Measurements from ENCODE around the gene NFS1.

The NFS1 gene

GRCh38 chr20:35661908-35662307 is 37.2 kb downstream of the NFS1 start:
- no peak overlapping the region for H3K4me3 ChIP-seq (ENCODE audit: low read depth, low read length)
- TF ChIP-seq CTCF (IDR thresholded peaks at IDR 0.05; ENCODE audit: borderline replicate concordance, insufficient read depth, low read depth, low read length), result no peak

GRCh38 chr20:35661053-35661452 is 38.1 kb downstream of the NFS1 start:
- no peak overlapping the region for H3K4me3 ChIP-seq (ENCODE audit: low read depth, low read length)
- no peak for TF ChIP-seq CTCF (IDR thresholded peaks at IDR 0.05; ENCODE audit: borderline replicate concordance, insufficient read depth, low read depth, low read length)

GRCh38 chr20:35660122-35660937 is 38.8 kb downstream of the NFS1 start:
- no peak for TF ChIP-seq CTCF (IDR thresholded peaks at IDR 0.05; ENCODE audit: borderline replicate concordance, insufficient read depth, low read depth, low read length)
- H3K4me3 ChIP-seq (ENCODE audit: low read depth, low read length), result no peak overlapping the region

GRCh38 chr20:35657271-35657670 is 41.9 kb downstream of the NFS1 start:
- TF ChIP-seq CTCF (IDR thresholded peaks at IDR 0.05; ENCODE audit: borderline replicate concordance, insufficient read depth, low read depth, low read length), result no peak
- no peak overlapping the region for H3K4me3 ChIP-seq (ENCODE audit: low read depth, low read length)

GRCh38 chr20:35654415-35654814 is 44.7 kb downstream of the NFS1 start:
- H3K4me3 ChIP-seq (ENCODE audit: low read depth, low read length), result no peak overlapping the region
- no peak for TF ChIP-seq CTCF (IDR thresholded peaks at IDR 0.05; ENCODE audit: borderline replicate concordance, insufficient read depth, low read depth, low read length)

GRCh38 chr20:35653893-35654292 is 45.3 kb downstream of the NFS1 start:
- no peak overlapping the region for H3K4me3 ChIP-seq (ENCODE audit: low read depth, low read length)
- no peak for TF ChIP-seq CTCF (IDR thresholded peaks at IDR 0.05; ENCODE audit: borderline replicate concordance, insufficient read depth, low read depth, low read length)

GRCh38 chr20:35653430-35653734 is 45.8 kb downstream of the NFS1 start:
- no peak for TF ChIP-seq CTCF (IDR thresholded peaks at IDR 0.05; ENCODE audit: borderline replicate concordance, insufficient read depth, low read depth, low read length)
- H3K4me3 ChIP-seq (ENCODE audit: low read depth, low read length), result no peak overlapping the region
